Measurements from ENCODE around the gene SMIM41. TPM values are rescaled to one million over a fixed set of nuclear protein-coding genes. Genes with fewer than 3 reads are reported as not detected.

The SMIM41 gene
- total RNA-seq, 1 donor from 2014 or later = 0.26 TPM

GRCh38 chr12:52041695-52042123 is 37.8 kb upstream of the SMIM41 start:
- FAIRE-seq = no peak
- TF ChIP-seq CTCF (IDR thresholded peaks at IDR 0.05; ENCODE audit: insufficient read depth, low read length, severe bottlenecking) = no peak
- Histone ChIP-seq H3K27me3 (ENCODE audit: control insufficient read depth, insufficient read depth, low read length) (no peaks in the 10 kb centered on the region), H3K4me3 (ENCODE audit: low read depth, low read length) (no peak overlapping the region), H3K36me3 (ENCODE audit: control insufficient read depth, insufficient read depth, low read length) (no peaks in the 10 kb centered on the region)
- no peak for DNase-seq (ENCODE audit: low read depth)

GRCh38 chr12:52042706-52043385 is 36.7 kb upstream of the SMIM41 start:
- H3K27me3 ChIP-seq (ENCODE audit: control insufficient read depth, insufficient read depth, low read length) = no peaks in the 10 kb centered on the region
- no peak for FAIRE-seq
- H3K4me3 ChIP-seq (ENCODE audit: low read depth, low read length) = no peak overlapping the region
- no peak for TF ChIP-seq CTCF (IDR thresholded peaks at IDR 0.05; ENCODE audit: insufficient read depth, low read length, severe bottlenecking)
- no peak for DNase-seq (ENCODE audit: low read depth)
- H3K36me3 ChIP-seq (ENCODE audit: control insufficient read depth, insufficient read depth, low read length) = no peaks in the 10 kb centered on the region

GRCh38 chr12:52043386-52044212 is 35.9 kb upstream of the SMIM41 start:
- FAIRE-seq (no peak), DNase-seq (ENCODE audit: low read depth) (no peak)
- no peak for TF ChIP-seq CTCF (IDR thresholded peaks at IDR 0.05; ENCODE audit: insufficient read depth, low read length, severe bottlenecking)
- no peak overlapping the region for H3K4me3 ChIP-seq (ENCODE audit: low read depth, low read length)
- H3K36me3 ChIP-seq (ENCODE audit: control insufficient read depth, insufficient read depth, low read length) = no peaks in the 10 kb centered on the region
- H3K27me3 ChIP-seq (ENCODE audit: control insufficient read depth, insufficient read depth, low read length) = no peaks in the 10 kb centered on the region

- TF ChIP-seq CTCF (IDR thresholded peaks at IDR 0.05; ENCODE audit: insufficient read depth, low read length, severe bottlenecking) = no peak
- DNase-seq (ENCODE audit: low read depth) (no peak), FAIRE-seq (no peak)
- Histone ChIP-seq H3K27me3 (ENCODE audit: control insufficient read depth, insufficient read depth, low read length) (no peaks in the 10 kb centered on the region), H3K36me3 (ENCODE audit: control insufficient read depth, insufficient read depth, low read length) (no peaks in the 10 kb centered on the region), H3K4me3 (ENCODE audit: low read depth, low read length) (no peak overlapping the region)
Measured at GRCh38 chr12:52044292-52044983, 35.1 kb upstream of the SMIM41 start.

- Histone ChIP-seq H3K4me3 (ENCODE audit: low read depth, low read length) (no peak overlapping the region), H3K27me3 (ENCODE audit: control insufficient read depth, insufficient read depth, low read length) (no peaks in the 10 kb centered on the region), H3K36me3 (ENCODE audit: control insufficient read depth, insufficient read depth, low read length) (no peaks in the 10 kb centered on the region)
- TF ChIP-seq CTCF (IDR thresholded peaks at IDR 0.05; ENCODE audit: insufficient read depth, low read length, severe bottlenecking) = no peak
- DNase-seq (ENCODE audit: low read depth) (no peak), FAIRE-seq (no peak)
Measured at GRCh38 chr12:52045794-52046199, 33.7 kb upstream of the SMIM41 start.
